GM19043 (cell line): Measurements from ENCODE around the gene UXS1.

Experiments used
- ATAC-seq: cut with Tn5 transposase; IDR thresholded peaks from one replicate; pipeline ENCODE4 v1.9.1; 2021; ENCODE audit warnings: low read depth; ENCODE audit not compliant: unreplicated experiment

The UXS1 gene

GRCh38 chr2:106189764-106190468, 4.2 kb downstream of the UXS1 start:
- no peak for ATAC-seq

DNA sequence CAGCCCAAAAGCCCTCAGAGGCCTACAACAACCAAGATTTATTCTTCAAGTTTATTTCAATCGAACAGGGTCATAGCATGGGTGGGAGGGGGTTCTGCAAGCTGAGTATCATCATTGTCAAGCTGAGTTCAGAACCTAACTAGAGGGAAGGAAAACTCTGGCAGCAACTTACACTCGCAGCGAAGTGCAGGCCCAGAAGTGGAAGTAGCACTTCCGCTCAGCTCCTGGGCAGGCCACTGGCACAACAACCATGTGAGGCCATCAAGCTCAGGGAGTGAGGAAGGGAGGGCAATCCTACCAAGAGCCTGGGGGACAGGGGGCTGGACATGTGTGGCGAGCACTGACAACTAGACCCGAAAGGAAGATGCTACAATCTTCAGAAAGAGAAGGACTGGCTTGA, 4.8 kb downstream of the UXS1 start:
- ATAC-seq, result peak; percentile 19

GRCh38 chr2:106187273-106187891, 6.7 kb downstream of the UXS1 start:
- ATAC-seq, result no peak

GRCh38 chr2:106185475-106186184, 8.5 kb downstream of the UXS1 start:
- no peak for ATAC-seq

- ATAC-seq, result no peak
These were observed 9.2 kb downstream of the UXS1 start for GRCh38 chr2:106184857-106185256.

DNA sequence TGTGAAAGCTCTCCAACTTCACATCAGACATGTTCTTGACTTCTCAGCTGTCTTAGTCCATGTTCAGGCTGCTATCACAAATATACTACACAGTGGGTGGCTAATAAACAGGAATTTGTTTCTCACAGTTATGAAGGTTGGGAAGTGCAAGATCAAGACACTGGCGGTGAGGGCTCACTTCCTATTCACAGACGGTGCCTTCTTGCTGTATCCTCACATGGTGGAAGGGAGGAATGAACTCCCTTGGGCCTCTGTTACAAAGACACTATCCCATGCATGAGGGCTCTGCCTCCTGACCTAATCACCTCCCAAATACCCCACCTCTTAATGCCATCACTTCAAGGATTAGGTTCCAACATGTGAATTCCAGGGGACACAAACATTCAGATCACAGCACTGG, 9.7 kb downstream of the UXS1 start:
- ATAC-seq, result no peak

- no peak for ATAC-seq
These were observed 10.9 kb downstream of the UXS1 start for GRCh38 chr2:106183101-106183696.

GRCh38 chr2:106181064-106181463, 13.0 kb downstream of the UXS1 start:
- no peak for ATAC-seq

DNA sequence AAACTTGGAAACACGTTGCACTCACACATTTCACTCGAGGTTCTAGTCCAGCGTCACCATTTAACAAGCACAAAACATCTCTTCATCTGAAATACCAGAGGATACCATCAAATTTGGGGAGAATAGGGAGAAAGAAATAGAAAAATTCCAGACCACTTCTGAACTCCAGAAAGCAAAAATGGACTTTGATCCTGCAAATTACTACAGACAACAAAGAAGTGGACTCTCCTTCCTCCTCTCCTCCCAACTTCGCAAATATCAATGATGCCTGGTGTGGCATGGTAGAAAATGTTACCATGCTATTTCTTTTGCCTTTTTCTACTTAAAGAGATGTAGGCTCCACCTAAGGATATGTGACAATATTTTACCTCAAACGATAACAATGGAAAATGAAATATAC, 13.5 kb downstream of the UXS1 start:
- ATAC-seq, result no peak

DNA sequence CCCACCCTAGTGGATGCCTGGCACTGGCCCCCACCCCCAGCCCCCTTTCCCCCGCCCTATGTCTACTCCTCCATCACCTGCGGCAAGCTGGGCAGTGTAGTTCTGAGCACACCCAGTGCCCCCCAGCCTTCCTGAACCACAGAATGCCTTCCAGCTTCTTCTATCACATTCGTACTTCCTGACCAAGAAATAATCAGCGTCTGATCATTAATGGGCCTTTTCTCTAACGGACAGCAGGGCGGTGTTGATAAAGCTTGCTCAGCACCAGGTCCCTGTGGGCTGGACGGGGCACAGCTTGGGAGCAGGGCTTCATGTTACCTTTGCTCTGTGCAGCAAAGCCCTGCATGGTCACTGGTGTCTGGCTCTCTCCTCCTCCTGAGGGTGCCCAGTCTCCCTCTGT, 15.4 kb downstream of the UXS1 start:
- ATAC-seq, result no peak

GRCh38 chr2:106177581-106177980, 16.5 kb downstream of the UXS1 start:
- ATAC-seq, result no peak

- ATAC-seq, result no peak
These were observed 17.5 kb downstream of the UXS1 start for GRCh38 chr2:106176446-106177099.

GRCh38 chr2:106175086-106175850, 18.8 kb downstream of the UXS1 start:
- ATAC-seq, result no peak

- ATAC-seq, result no peak
These were observed 20.0 kb downstream of the UXS1 start for GRCh38 chr2:106174056-106174455.

DNA sequence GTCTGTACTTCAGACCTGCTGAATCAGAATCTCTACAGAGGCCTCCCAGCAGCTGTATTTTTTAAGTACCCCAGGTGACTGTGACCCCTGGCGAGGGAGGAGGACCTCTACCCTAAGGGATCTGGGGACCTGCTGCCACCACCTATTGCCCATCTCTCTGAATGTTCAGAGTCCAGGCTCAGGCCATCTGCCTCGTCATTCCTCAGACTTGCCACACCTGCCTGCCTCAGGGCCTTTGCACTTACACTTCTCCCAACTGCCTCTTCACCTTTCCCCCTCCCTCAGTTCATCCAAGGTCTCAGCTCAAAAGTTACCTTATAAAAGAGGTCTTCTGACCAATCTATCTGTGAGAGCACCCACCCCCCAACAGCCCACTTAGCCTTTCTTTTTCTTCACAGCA, 21.5 kb downstream of the UXS1 start:
- no peak for ATAC-seq

- no peak for ATAC-seq
These were observed 25.4 kb downstream of the UXS1 start for GRCh38 chr2:106168657-106169056.

GRCh38 chr2:106167067-106167466, 27.0 kb downstream of the UXS1 start:
- no peak for ATAC-seq

DNA sequence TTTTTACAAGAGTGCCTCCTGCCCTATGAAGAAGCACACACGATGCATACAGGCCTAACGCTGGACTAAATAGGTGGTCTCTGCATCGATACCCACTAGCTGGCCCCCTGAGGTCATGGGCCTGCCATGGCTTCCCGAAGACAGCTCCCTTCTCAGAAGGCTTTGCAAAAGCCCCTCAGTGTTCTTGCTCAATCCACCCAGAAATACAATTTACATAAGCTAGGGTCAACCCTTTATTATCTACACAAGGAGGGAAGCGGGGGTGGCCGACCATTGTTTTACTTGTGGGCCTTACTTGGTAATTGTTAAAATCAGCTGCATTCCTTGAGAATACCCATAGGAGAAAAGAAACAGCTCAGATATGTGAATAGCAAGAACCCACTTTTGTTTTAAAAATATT, 28.5 kb downstream of the UXS1 start:
- no peak for ATAC-seq

- no peak for ATAC-seq
These were observed 29.1 kb downstream of the UXS1 start for GRCh38 chr2:106165029-106165428.

DNA sequence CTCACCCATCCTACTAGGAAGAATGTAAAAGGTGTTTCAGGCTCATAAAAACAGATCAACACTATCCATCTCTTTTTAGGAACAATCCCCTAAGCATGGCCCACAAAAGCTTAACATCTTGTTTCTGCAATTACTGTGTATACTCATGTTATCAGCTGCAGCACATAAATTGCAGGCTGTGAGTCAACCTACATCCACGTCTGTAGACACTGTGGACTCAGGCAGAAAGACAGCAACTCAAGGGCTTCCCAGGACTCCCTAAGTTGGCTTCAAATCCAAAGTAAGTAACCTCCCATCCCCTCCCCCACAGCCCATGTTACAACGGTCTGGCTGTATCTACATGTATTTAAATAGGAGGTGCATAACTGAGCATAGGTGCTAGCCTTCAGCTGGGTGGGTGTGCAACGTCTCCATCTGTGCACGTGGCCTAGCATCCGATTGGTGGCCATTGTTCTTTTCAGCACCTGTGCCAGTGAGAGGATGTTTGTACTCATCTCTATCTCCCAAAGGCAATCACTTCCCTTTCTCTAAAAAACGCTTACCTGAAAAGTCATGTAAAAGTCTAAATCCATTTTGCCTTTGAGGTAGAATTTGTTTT, 30.1 kb downstream of the UXS1 start:
- no peak for ATAC-seq
